Activated CD4-positive, CD25-positive, alpha-beta regulatory T cell treated with anti-CD3 and anti-CD28 coated beads, Interleukin-2, amount 50 U/mL, for 16 hours (primary cell): Measurements from ENCODE around the gene FKBP1B.
"Not testable (repeated sequence)": the region's sequence is repeated elsewhere in the genome, so short reads cannot be mapped to it uniquely, and the experiment has no call there.

ENCODE experiments used
- DNase-seq: peaks from one replicate; pipeline ENCODE4 v3.0.0-alpha.2; 2020; ENCODE audit warnings: low read depth, low spot score

The FKBP1B gene

GRCh38 chr2:24022324-24022974, 27.1 kb upstream of the FKBP1B start:
- DNase-seq, result no peak

DNA sequence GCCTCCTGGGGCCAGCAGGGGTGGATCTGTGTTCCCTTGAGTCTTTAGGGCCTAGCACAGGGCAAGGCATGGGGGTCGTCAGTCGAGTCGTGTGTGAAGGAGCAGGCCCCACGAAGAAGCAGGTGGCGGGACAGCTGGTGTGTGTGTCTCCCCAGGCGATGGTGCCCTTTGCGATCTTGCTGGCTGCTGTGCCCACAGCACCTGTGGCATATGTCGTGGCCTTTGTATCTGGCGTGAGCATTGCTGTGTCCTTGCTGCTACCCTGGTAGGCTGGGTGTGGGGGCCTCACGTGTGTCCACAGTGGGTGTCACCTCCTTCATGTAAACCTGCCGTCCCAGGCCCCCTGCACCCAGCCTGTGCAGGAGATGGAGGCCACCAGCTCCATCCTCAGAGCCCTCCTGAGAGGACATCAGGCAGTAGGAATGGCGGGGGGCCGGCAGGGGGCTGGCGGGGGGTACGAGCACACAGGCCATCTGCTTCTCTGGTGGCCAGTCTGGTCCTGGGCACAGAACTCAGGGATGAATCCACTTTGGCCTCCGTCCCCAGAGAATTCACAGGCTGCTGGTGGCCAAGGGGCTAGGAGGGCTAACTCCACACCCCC, 26.5 kb upstream of the FKBP1B start:
- DNase-seq, result no peak

DNA sequence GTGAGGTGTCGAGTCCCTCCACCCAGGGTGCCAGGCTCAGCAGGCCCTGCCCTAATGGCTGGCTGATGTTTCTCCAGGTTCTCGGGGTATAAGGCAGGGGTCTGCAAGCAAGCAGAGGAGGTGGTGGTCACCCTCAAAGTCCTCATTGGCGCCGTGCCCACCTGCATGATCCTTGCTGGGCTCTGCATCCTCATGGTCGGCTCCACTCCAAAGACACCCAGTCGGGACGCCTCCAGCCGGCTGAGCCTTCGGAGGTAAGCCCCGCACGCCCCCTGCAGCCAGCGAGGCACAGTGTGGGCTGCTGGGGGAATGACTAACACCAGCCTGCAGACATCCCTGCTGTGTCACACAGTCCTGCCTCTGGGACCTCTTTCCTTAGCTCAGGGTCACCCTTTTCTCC, 25.5 kb upstream of the FKBP1B start:
- DNase-seq, result no peak

GRCh38 chr2:24024996-24025663, 24.4 kb upstream of the FKBP1B start:
- no peak for DNase-seq

- DNase-seq, result no peak
Observed at GRCh38 chr2:24026233-24026632, 23.3 kb upstream of the FKBP1B start.

DNA sequence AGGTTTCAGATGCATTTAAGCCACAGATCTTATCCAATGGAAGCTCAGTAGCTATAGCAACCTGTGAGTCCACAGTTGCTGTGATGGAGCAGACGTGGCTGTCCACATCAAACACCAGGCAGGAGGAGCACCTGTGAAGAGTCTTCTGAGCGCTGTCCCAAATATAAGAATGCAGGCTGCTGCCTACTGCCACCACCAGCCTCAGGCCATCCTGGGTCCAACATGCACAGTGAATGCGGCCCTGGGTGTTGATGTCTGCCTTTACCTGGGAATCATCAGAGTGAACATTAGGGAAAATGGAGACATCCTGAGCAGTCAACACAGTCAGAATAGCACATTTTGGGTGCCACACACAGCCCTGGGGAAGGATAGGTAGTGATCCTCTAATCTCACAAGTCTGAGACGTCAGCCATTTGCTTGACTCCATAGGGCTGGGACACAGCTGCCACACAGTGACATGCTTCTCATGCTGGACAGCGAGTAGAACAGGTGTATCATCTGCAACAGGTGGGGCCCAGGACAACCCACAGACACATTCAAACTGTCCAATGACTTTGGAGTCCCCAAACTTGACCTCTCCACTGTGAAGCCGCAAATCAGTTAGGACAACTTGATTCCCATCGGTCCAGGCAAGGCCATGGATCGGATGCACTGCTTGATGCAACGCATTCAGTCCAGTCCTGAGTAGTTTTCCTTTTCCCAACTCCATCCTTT, 10.6 kb upstream of the FKBP1B start:
- DNase-seq, result no peak

- no peak for DNase-seq
Observed at GRCh38 chr2:24040511-24040910, 9.0 kb upstream of the FKBP1B start.

- DNase-seq, result not testable (repeated sequence)
Observed at GRCh38 chr2:24043133-24043532, 6.4 kb upstream of the FKBP1B start.

GRCh38 chr2:24045511-24046508, 3.7 kb upstream of the FKBP1B start:
- no peak for DNase-seq

- no peak for DNase-seq
Observed at GRCh38 chr2:24046599-24046929, 3.0 kb upstream of the FKBP1B start.

GRCh38 chr2:24046930-24047702, 2.4 kb upstream of the FKBP1B start, which contains the start of gene WDCP:
TSS of gene WDCP (minus strand) at chr2:24047391. CDS start at chr2:24039494, 7,897 bp downstream.
- DNase-seq, result peak; percentile 91

DNA sequence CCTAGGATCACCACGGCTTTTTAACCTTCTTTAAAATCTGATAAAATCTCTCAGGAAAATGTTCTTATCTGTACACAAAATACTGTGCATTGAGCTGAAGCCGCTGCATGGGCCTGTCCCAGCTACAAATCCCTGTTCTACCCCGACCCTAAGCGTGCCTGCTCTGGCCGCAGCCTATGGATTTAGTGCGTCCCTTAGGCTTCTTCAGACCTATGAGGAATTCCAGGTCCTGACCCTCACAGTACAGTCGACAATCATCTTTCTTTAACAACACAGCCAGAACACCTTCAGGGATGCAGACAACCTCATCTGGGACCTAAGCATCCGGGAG, 1.9 kb upstream of the FKBP1B start:
- no peak for DNase-seq

- DNase-seq, result no peak
Observed at GRCh38 chr2:24048769-24049484, 614 bp upstream of the FKBP1B start.

DNA sequence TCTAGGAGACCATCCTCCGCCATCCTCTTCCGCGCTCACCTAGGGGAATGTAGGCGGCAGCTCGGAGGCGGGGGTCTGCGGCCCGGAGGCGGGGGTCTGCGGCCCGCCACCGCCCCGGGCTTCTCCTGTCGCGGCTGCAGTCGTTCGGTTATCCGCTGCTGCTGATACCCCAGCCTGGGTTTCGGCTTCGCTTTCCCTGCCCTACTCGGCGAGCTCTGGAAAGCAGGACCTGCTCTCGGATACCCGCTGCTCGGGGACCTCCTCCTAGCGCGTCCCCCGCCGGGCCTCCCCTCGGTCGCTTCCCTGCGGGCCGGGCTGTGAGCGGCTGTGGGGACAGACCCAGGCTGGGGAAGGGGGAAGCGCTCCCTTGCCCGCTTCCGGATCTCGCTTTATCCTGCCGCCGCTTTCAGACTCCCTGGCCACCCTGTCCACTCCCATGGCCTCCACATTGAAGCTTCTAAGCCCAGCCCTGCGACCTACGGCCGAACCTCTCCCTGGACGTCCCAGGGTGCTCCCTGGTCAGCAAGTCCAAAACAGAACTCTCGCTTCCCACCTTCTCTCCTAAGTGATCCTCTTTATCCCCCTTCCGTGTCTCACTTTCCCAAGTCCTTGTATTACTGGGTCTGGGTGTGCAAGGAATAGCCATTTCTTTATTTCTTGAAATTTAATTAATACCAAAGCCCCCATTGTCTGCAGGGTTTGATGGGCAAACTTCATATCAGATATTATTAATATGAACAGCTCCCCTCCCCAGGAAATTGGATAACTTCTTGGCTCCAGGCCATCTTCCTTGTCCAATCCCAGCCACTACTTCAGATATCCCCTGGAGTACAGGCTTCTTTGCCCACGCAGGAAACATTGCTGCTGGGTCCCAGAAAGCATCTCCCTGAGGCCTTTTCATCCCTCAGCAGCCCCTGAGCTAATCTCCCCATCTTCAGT, 769 bp downstream of the FKBP1B start:
- DNase-seq, result no peak

DNA sequence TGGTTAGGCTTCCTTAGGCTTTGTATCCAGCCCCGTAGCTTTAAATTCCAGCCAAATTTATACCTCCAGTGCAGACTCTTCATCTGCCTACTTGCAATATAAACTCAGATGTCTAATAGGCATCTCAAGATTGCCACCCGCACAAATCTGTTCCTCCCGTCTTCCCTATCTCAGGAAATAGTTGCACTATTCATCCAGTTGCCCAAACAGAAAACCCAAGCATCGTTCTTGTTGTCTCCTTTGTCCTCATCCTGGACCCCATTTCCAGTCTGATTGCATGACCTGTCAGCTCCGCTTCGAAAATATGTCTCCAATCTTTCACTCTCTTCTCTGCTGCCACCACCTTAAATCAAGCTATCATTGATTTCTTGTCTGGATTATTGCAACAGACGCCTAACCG, 2.3 kb downstream of the FKBP1B start:
- no peak for DNase-seq

- DNase-seq, result no peak
Observed at GRCh38 chr2:24052951-24053350, 3.4 kb downstream of the FKBP1B start.

- DNase-seq, result no peak
Observed at GRCh38 chr2:24054366-24055010, 4.9 kb downstream of the FKBP1B start.

DNA sequence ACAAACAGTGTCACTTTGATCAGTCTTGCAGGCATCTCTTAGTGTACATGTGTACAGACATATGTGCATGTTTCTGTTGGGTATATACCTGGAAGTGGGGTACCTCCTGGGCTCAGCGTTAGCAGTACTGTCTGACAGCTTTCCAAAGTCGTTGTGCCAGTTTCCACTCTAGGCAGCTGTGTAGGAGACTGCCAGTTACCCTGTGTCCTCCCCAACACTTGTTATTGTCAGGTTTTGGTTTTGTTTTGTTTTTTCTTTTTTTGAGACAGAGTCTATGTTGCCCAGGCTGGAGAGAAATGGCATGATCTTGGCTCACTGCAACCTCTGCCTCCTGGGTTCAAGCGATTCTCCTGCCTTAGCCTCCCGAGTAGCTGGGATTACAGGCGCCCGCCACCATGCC, 6.2 kb downstream of the FKBP1B start:
- DNase-seq, result no peak
